CD4-positive, alpha-beta T cell (primary cell): ENCODE data around the gene CTRB2. TPM values are rescaled to one million over a fixed set of nuclear protein-coding genes. Genes with fewer than 3 reads are reported as not detected.
"Not testable (repeated sequence)": the region's sequence is repeated elsewhere in the genome, so short reads cannot be mapped to it uniquely, and the experiment has no call there.

Experiments
- ATAC-seq: fragments of 200-7000 bp; cut with Tn5 transposase; one replicate; pipeline ENCODE4 v1.10.0; 2022; ENCODE audit warnings: mild to moderate bottlenecking; ENCODE audit not compliant: poor library complexity
- CTCF ChIA-PET: fragments of 350-600 bp; sonication (Branson Sonifier 250); formaldehyde crosslinking; loops from one replicate; lab custom pipeline; 2021; ENCODE audit warnings: antibody characterized with exemption, inconsistent platforms; lab: Charles Lee
- POLR2A ChIA-PET: fragments of 350-600 bp; sonication (Branson Sonifier 250); formaldehyde crosslinking; loops from one replicate; lab custom pipeline; 2021; ENCODE audit warnings: antibody characterized with exemption, inconsistent platforms; lab: Charles Lee
- DNase-seq, 14 experiments: peaks; one replicate each; pipeline ENCODE4 v3.0.0-alpha.2; 2013 to 2020; ENCODE audit warnings: mixed read lengths in 2 of 14
- H3K27ac ChIP-seq, 2 donors: one replicate each; pipeline versions ENCODE4 v1.5.1 to v1.7.0; 2013; ENCODE audit warnings: low read length in 2 of 2, low read depth in 1 of 2, mild to moderate bottlenecking in 1 of 2
- H3K27me3 ChIP-seq, 2 experiments: 1 replicate in 1 of 2; 2 replicates in 1 of 2; pipeline versions ENCODE4 v1.6.1 to v1.7.0; 2013; ENCODE audit warnings: low read length in 2 of 2, control low read depth in 1 of 2, mild to moderate bottlenecking in 1 of 2, moderate library complexity in 1 of 2; ENCODE audit not compliant: insufficient read depth in 2 of 2, control insufficient read depth in 1 of 2
- H3K36me3 ChIP-seq: one replicate; pipeline ENCODE4 v1.6.1; 2013; ENCODE audit warnings: low read length, control low read depth; ENCODE audit not compliant: insufficient read depth
- H3K4me1 ChIP-seq: one replicate; pipeline ENCODE4 v1.6.1; 2013; ENCODE audit warnings: low read length, control low read depth; ENCODE audit not compliant: insufficient read depth
- H3K4me3 ChIP-seq: one replicate; pipeline ENCODE4 v1.5.1; 2013; ENCODE audit warnings: mild to moderate bottlenecking, low read length, moderate library complexity
- H3K9me3 ChIP-seq, 2 experiments: 1 replicate in 1 of 2; 2 replicates in 1 of 2; pipeline versions ENCODE4 v1.6.1 to v1.7.0; 2013; ENCODE audit warnings: low read length in 2 of 2, mild to moderate bottlenecking in 2 of 2, control low read depth in 1 of 2, moderate library complexity in 1 of 2; ENCODE audit not compliant: control insufficient read depth in 1 of 2, insufficient read depth in 1 of 2
- H3K27ac Mint-ChIP-seq: one replicate; pipeline ENCODE4 v1.8.0; 2020; ENCODE audit warnings: mixed read lengths
- H3K27me3 Mint-ChIP-seq: one replicate; pipeline ENCODE4 v1.8.0; 2021; ENCODE audit warnings: mixed read lengths
- H3K36me3 Mint-ChIP-seq: one replicate; pipeline ENCODE4 v1.8.0; 2021; ENCODE audit warnings: low read depth, mixed read lengths
- H3K4me1 Mint-ChIP-seq: one replicate; pipeline ENCODE4 v1.8.0; 2021; ENCODE audit warnings: low read depth, mixed read lengths
- H3K4me3 Mint-ChIP-seq: one replicate; pipeline ENCODE4 v1.8.0; 2020; ENCODE audit warnings: mild to moderate bottlenecking, mixed read lengths
- H3K9me3 Mint-ChIP-seq: one replicate; pipeline ENCODE4 v1.8.0; 2020; ENCODE audit warnings: mixed read lengths
- CTCF ChIP-seq: fragments of 200-600 bp; IDR thresholded peaks from one replicate; pipeline ENCODE4 v1.8.0; 2022; ENCODE audit warnings: antibody characterized with exemption, mild to moderate bottlenecking
- intact Hi-C, 2 experiments: fragments of 100-400 bp; cut with DNase I in 1 of 2; cut with micrococcal nuclease in 1 of 2; formaldehyde crosslinking; loops; one replicate each; pipeline versions ENCODE4 v1.15.1 to v1.9.0; 2023 to 2025; cut with DNase I, micrococcal nuclease
- total RNA-seq, 174 experiments: library from RNA in 2 of 174; stranded (reverse) in 2 of 174; gene quantifications; one replicate each; pipeline ENCODE4 v1.2.3 and lab custom pipeline; 2021 to 2026

Gene CTRB2
- total RNA-seq, 2 experiments from 2014 or later: not detected

DNA sequence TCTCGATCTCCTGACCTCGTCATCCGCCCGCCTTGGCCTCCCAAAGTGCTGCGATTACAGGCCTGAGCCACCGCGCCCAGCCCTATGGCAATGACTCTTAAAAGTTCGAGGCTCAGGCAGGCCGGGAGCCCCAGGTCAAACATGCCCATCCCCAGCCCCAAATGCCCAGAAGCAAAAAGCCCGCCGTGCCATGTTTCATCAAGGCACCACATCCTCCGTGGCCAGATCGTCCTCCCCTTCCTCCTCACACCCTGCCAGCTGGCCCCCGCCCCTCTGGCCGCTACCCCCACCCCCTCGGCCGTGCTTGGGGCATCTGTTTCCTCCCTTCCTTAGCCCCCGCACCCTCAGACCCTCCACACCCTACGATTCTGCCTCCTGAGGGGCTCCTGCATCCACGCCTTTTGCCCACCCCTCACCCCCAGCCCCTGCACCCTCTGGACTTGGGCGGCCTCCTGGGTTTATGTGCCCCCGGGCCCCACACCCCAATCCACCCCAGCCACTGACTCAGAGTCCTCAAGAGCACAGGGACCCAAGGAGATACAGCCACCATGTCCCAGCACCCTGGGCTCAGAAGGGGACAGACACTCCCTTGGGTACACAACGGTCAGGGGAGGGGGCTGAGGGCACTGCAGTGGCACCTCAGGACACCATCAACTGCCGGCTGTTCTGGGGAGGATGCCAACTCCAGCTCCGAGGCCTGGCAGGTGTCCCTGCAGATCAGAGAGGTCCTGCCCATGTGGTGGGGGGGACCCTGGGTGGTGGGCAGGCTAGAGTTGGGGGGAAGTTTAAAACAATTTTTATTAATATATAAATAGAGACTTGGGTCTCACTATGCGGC is 18.9 kb upstream of the CTRB2 start:
- no peaks in the 10 kb centered on the region for H3K36me3 Mint-ChIP-seq
- Histone ChIP-seq H3K27ac (no peak overlapping the region), H3K27me3 (no peaks in the 10 kb centered on the region), H3K4me3 (no peak overlapping the region), H3K36me3 (no peaks in the 10 kb centered on the region), H3K4me1 (no peaks in the 10 kb centered on the region), H3K9me3 (no peaks in the 10 kb centered on the region)
- DNase-seq: no peak
- H3K27ac Mint-ChIP-seq: no peak overlapping the region
- H3K4me3 Mint-ChIP-seq: no peak overlapping the region
- no peaks in the 10 kb centered on the region for H3K9me3 Mint-ChIP-seq
- intact Hi-C loops: loop anchor here in 1 of 2 experiments (2.0 kb wide), 1 partner anchor 19 kb away; the partner anchor contains the start of gene CTRB2
- H3K4me1 Mint-ChIP-seq: no peaks in the 10 kb centered on the region
- POLR2A ChIA-PET: no interaction called here
- no peak for TF ChIP-seq CTCF
- peaks cover 8% of the 10 kb centered on the region for H3K27me3 Mint-ChIP-seq
- CTCF ChIA-PET: no interaction called here
- ATAC-seq: no peak

GRCh38 chr16:75225092-75225491 is 18.1 kb upstream of the CTRB2 start:
- H3K4me1 Mint-ChIP-seq: no peaks in the 10 kb centered on the region
- Histone ChIP-seq H3K4me3 (no peak overlapping the region), H3K9me3 (no peaks in the 10 kb centered on the region), H3K27me3 (no peaks in the 10 kb centered on the region), H3K36me3 (no peaks in the 10 kb centered on the region), H3K4me1 (no peaks in the 10 kb centered on the region), H3K27ac (no peak overlapping the region)
- CTCF ChIA-PET: no interaction called here
- H3K9me3 Mint-ChIP-seq: no peaks in the 10 kb centered on the region
- DNase-seq: no peak
- ATAC-seq: no peak
- POLR2A ChIA-PET: no interaction called here
- no peak for TF ChIP-seq CTCF
- no peaks in the 10 kb centered on the region for H3K36me3 Mint-ChIP-seq
- intact Hi-C loops: no loop called here
- no peak overlapping the region for H3K27ac Mint-ChIP-seq
- H3K27me3 Mint-ChIP-seq: peaks cover 8% of the 10 kb centered on the region
- H3K4me3 Mint-ChIP-seq: no peak overlapping the region

- no peak for ATAC-seq
- POLR2A ChIA-PET: no interaction called here
- no peak for TF ChIP-seq CTCF
Measured at GRCh38 chr16:75224306-75225082, 17.5 kb upstream of the CTRB2 start.

GRCh38 chr16:75223129-75223528 is 16.2 kb upstream of the CTRB2 start:
- H3K4me1 ChIP-seq, H3K27ac Mint-ChIP-seq, H3K9me3 Mint-ChIP-seq, H3K4me3 Mint-ChIP-seq, POLR2A ChIA-PET, H3K9me3 ChIP-seq, H3K27ac ChIP-seq, H3K27me3 ChIP-seq, CTCF ChIA-PET, H3K4me3 ChIP-seq, H3K36me3 ChIP-seq, DNase-seq, ATAC-seq, H3K27me3 Mint-ChIP-seq, H3K36me3 Mint-ChIP-seq: not testable (repeated sequence)
- intact Hi-C loops: loop anchor here in 1 of 2 experiments (2.0 kb wide), 1 partner anchor 20 kb away; no protein-coding TSS in a partner anchor
- peaks cover 11% of the 10 kb centered on the region for H3K4me1 Mint-ChIP-seq

More at GRCh38 chr16:75224306-75225082, 17.5 kb upstream of the CTRB2 start:
- Mint-ChIP-seq H3K4me3 (no peak overlapping the region), H3K9me3 (no peaks in the 10 kb centered on the region), H3K36me3 (no peaks in the 10 kb centered on the region), H3K27me3 (peaks cover 8% of the 10 kb centered on the region), H3K4me1 (peaks cover 6% of the 10 kb centered on the region), H3K27ac (no peak overlapping the region)
- CTCF ChIA-PET: no interaction called here
- intact Hi-C loops: no loop called here
- Histone ChIP-seq H3K27ac (no peak overlapping the region), H3K27me3 (no peaks in the 10 kb centered on the region), H3K4me1 (peaks cover under 1% of the 10 kb centered on the region), H3K4me3 (no peak overlapping the region), H3K36me3 (no peaks in the 10 kb centered on the region), H3K9me3 (no peaks in the 10 kb centered on the region)
- no peak for DNase-seq
